Activated CD4-positive, alpha-beta memory T cell treated with anti-CD3 and anti-CD28 coated beads, Interleukin-2, amount 10 ng/mL, durations not matched to agents 7 days and 5 days (primary cell): ENCODE data around the gene OR2W3. TPM values are rescaled to one million over a fixed set of nuclear protein-coding genes. Genes with fewer than 3 reads are reported as not detected.
A peak's percentile ranks its signal among the peaks of the same experiment; 100 is the strongest.

ENCODE experiments used
- CTCF ChIA-PET: fragments of 350-600 bp; sonication (Branson Sonifier 250); formaldehyde crosslinking; loops from one replicate; lab custom pipeline; 2021; ENCODE audit warnings: antibody characterized with exemption, inconsistent platforms; lab: Charles Lee
- POLR2A ChIA-PET: fragments of 350-600 bp; sonication (Branson Sonifier 250); formaldehyde crosslinking; loops from one replicate; lab custom pipeline; 2021; ENCODE audit warnings: antibody characterized with exemption; lab: Charles Lee
- DNase-seq: peaks from one replicate; pipeline ENCODE4 v3.0.0-alpha.2; 2020
- H3K27ac Mint-ChIP-seq: one replicate; pipeline ENCODE4 v1.8.0; 2021; ENCODE audit warnings: mild to moderate bottlenecking, mixed read lengths
- H3K27me3 Mint-ChIP-seq: one replicate; pipeline ENCODE4 v1.8.0; 2021; ENCODE audit warnings: mixed read lengths
- H3K36me3 Mint-ChIP-seq: one replicate; pipeline ENCODE4 v1.8.0; 2021; ENCODE audit warnings: low read depth, mixed read lengths
- H3K4me1 Mint-ChIP-seq: one replicate; pipeline ENCODE4 v1.8.0; 2021; ENCODE audit warnings: mixed read lengths
- H3K4me3 Mint-ChIP-seq: one replicate; pipeline ENCODE4 v1.8.0; 2021; ENCODE audit warnings: mild to moderate bottlenecking, mixed read lengths
- H3K9me3 Mint-ChIP-seq: one replicate; pipeline ENCODE4 v1.8.0; 2021; ENCODE audit warnings: mixed read lengths
- total RNA-seq, 2 experiments: library from RNA; stranded (reverse); gene quantifications; one replicate each; pipeline ENCODE4 v1.2.3, GENCODE V29; 2021

OR2W3 gene
- total RNA-seq = under 1 TPM in 1 of 2 experiments, not detected in 1; 0.30 TPM

GRCh38 chr1:247895163-247895637 is at the start of gene OR2W3:
TSS of gene OR2W3 (plus strand) at chr1:247895587. CDS start at chr1:247895587, 0 bp downstream.
- POLR2A ChIA-PET = no interaction called here
- CTCF ChIA-PET = no interaction called here
- H3K27me3 Mint-ChIP-seq = no peaks in the 10 kb centered on the region
- no peak within 1 kb of the TSS for H3K4me3 Mint-ChIP-seq
- no peak for DNase-seq
- no peaks in the 10 kb centered on the region for H3K36me3 Mint-ChIP-seq
- H3K27ac Mint-ChIP-seq = no peak within 1 kb of the TSS
- no peaks in the 10 kb centered on the region for H3K4me1 Mint-ChIP-seq
- no peaks in the 10 kb centered on the region for H3K9me3 Mint-ChIP-seq

- ChIA-PET CTCF (no interaction called here), POLR2A (no interaction called here)
- Mint-ChIP-seq H3K36me3 (no peaks in the 10 kb centered on the region), H3K27me3 (no peaks in the 10 kb centered on the region), H3K9me3 (no peaks in the 10 kb centered on the region), H3K4me3 (no peak overlapping the region), H3K4me1 (no peaks in the 10 kb centered on the region), H3K27ac (no peak overlapping the region)
- DNase-seq = no peak
Measured at GRCh38 chr1:247845693-247846017, 49.7 kb upstream of the OR2W3 start.

GRCh38 chr1:247848346-247848745 is 47.0 kb upstream of the OR2W3 start:
- no peak overlapping the region for H3K4me3 Mint-ChIP-seq
- H3K27me3 Mint-ChIP-seq = peaks cover 2% of the 10 kb centered on the region
- H3K4me1 Mint-ChIP-seq = no peaks in the 10 kb centered on the region
- ChIA-PET POLR2A (no interaction called here), CTCF (no interaction called here)
- no peaks in the 10 kb centered on the region for H3K36me3 Mint-ChIP-seq
- no peak overlapping the region for H3K27ac Mint-ChIP-seq
- H3K9me3 Mint-ChIP-seq = no peaks in the 10 kb centered on the region
- no peak for DNase-seq

GRCh38 chr1:247849616-247850015 is 45.8 kb upstream of the OR2W3 start:
- Mint-ChIP-seq H3K4me3 (no peak overlapping the region), H3K4me1 (no peaks in the 10 kb centered on the region), H3K36me3 (no peaks in the 10 kb centered on the region), H3K9me3 (no peaks in the 10 kb centered on the region), H3K27ac (no peak overlapping the region), H3K27me3 (peaks cover 2% of the 10 kb centered on the region)
- ChIA-PET POLR2A (no interaction called here), CTCF (no interaction called here)
- no peak for DNase-seq

GRCh38 chr1:247854899-247855545 is 40.4 kb upstream of the OR2W3 start:
- CTCF ChIA-PET = interaction anchor here (0.6 kb wide), 1 partner anchor 519 kb away, joined by 3 read pairs; no protein-coding TSS in a partner anchor
- H3K36me3 Mint-ChIP-seq = no peaks in the 10 kb centered on the region

GRCh38 chr1:247855911-247856310 is 39.5 kb upstream of the OR2W3 start:
- H3K27me3 Mint-ChIP-seq = peaks cover 24% of the 10 kb centered on the region
- POLR2A ChIA-PET = no interaction called here

More at GRCh38 chr1:247854899-247855545, 40.4 kb upstream of the OR2W3 start:
- H3K27me3 Mint-ChIP-seq = peaks cover 24% of the 10 kb centered on the region
- no peak overlapping the region for H3K4me3 Mint-ChIP-seq
- POLR2A ChIA-PET = no interaction called here
- peaks cover 11% of the 10 kb centered on the region for H3K4me1 Mint-ChIP-seq
- DNase-seq = no peak
- H3K27ac Mint-ChIP-seq = no peak overlapping the region
- no peaks in the 10 kb centered on the region for H3K9me3 Mint-ChIP-seq

GRCh38 chr1:247857069-247857984 is 38.1 kb upstream of the OR2W3 start, which contains the start of gene TRIM58:
TSS of gene TRIM58 (plus strand) at chr1:247857187. CDS start at chr1:247857247, 60 bp downstream.
- peak within 1 kb of the TSS; percentile 73 for H3K4me3 Mint-ChIP-seq
- ChIA-PET POLR2A (no interaction called here), CTCF (no interaction called here)
- peaks cover 24% of the 10 kb centered on the region for H3K27me3 Mint-ChIP-seq
- DNase-seq = peak; percentile 31
- no peaks in the 10 kb centered on the region for H3K36me3 Mint-ChIP-seq
- H3K27ac Mint-ChIP-seq = peak within 1 kb of the TSS; percentile 16
- peaks cover 11% of the 10 kb centered on the region for H3K4me1 Mint-ChIP-seq
- H3K9me3 Mint-ChIP-seq = no peaks in the 10 kb centered on the region

More at GRCh38 chr1:247855911-247856310, 39.5 kb upstream of the OR2W3 start:
- Mint-ChIP-seq H3K4me3 (peak overlapping the region; percentile 21), H3K4me1 (peaks cover 11% of the 10 kb centered on the region), H3K27ac (no peak overlapping the region), H3K9me3 (no peaks in the 10 kb centered on the region), H3K36me3 (no peaks in the 10 kb centered on the region)
- no peak for DNase-seq
- CTCF ChIA-PET = no interaction called here

- DNase-seq = no peak
- peak overlapping the region; percentile 73 for H3K4me3 Mint-ChIP-seq
- H3K9me3 Mint-ChIP-seq = no peaks in the 10 kb centered on the region
- H3K36me3 Mint-ChIP-seq = no peaks in the 10 kb centered on the region
- CTCF ChIA-PET = no interaction called here
- peaks cover 24% of the 10 kb centered on the region for H3K27me3 Mint-ChIP-seq
- POLR2A ChIA-PET = no interaction called here
- no peak overlapping the region for H3K27ac Mint-ChIP-seq
- H3K4me1 Mint-ChIP-seq = peaks cover 11% of the 10 kb centered on the region
Measured at GRCh38 chr1:247857985-247858619, 37.3 kb upstream of the OR2W3 start.

- POLR2A ChIA-PET = no interaction called here
- Mint-ChIP-seq H3K36me3 (no peaks in the 10 kb centered on the region), H3K4me3 (no peak overlapping the region), H3K9me3 (no peaks in the 10 kb centered on the region), H3K4me1 (peaks cover 6% of the 10 kb centered on the region), H3K27me3 (peaks cover 8% of the 10 kb centered on the region), H3K27ac (no peak overlapping the region)
- no peak for DNase-seq
- CTCF ChIA-PET = no interaction called here
Measured at GRCh38 chr1:247862756-247863155, 32.6 kb upstream of the OR2W3 start.

- no peaks in the 10 kb centered on the region for H3K36me3 Mint-ChIP-seq
- no peaks in the 10 kb centered on the region for H3K4me1 Mint-ChIP-seq
- H3K27ac Mint-ChIP-seq = no peak overlapping the region
- CTCF ChIA-PET = no interaction called here
- H3K9me3 Mint-ChIP-seq = peaks cover 1% of the 10 kb centered on the region
- no peak overlapping the region for H3K4me3 Mint-ChIP-seq
- DNase-seq = no peak
- H3K27me3 Mint-ChIP-seq = no peaks in the 10 kb centered on the region
- POLR2A ChIA-PET = no interaction called here
Measured at GRCh38 chr1:247864644-247865043, 30.7 kb upstream of the OR2W3 start.

- ChIA-PET POLR2A (no interaction called here), CTCF (no interaction called here)
- Mint-ChIP-seq H3K27me3 (no peaks in the 10 kb centered on the region), H3K9me3 (peaks cover 3% of the 10 kb centered on the region), H3K4me3 (no peak overlapping the region), H3K36me3 (no peaks in the 10 kb centered on the region), H3K4me1 (no peaks in the 10 kb centered on the region), H3K27ac (no peak overlapping the region)
- DNase-seq = no peak
Measured at GRCh38 chr1:247865416-247865815, 30.0 kb upstream of the OR2W3 start.

- ChIA-PET CTCF (no interaction called here), POLR2A (no interaction called here)
- DNase-seq = no peak
- Mint-ChIP-seq H3K4me1 (no peaks in the 10 kb centered on the region), H3K27ac (no peak overlapping the region), H3K36me3 (no peaks in the 10 kb centered on the region), H3K4me3 (no peak overlapping the region), H3K27me3 (no peaks in the 10 kb centered on the region), H3K9me3 (no peaks in the 10 kb centered on the region)
Measured at GRCh38 chr1:247883346-247883745, 12.0 kb upstream of the OR2W3 start.

GRCh38 chr1:247884797-247885413 is 10.5 kb upstream of the OR2W3 start:
- no peaks in the 10 kb centered on the region for H3K27me3 Mint-ChIP-seq
- H3K4me3 Mint-ChIP-seq = no peak overlapping the region
- POLR2A ChIA-PET = no interaction called here

More at GRCh38 chr1:247884797-247885413, 10.5 kb upstream of the OR2W3 start:
- CTCF ChIA-PET = no interaction called here
- no peaks in the 10 kb centered on the region for H3K4me1 Mint-ChIP-seq
- no peak for DNase-seq
- no peak overlapping the region for H3K27ac Mint-ChIP-seq
- no peaks in the 10 kb centered on the region for H3K9me3 Mint-ChIP-seq
- H3K36me3 Mint-ChIP-seq = no peaks in the 10 kb centered on the region
